GM23248 (cell line): ENCODE data around the gene LDB2.

Experiments
- EZH2 ChIP-seq: fragments of 200-600 bp; sonication (generic); IDR thresholded peaks from 2 replicates; pipeline ENCODE4 v1.6.1; 2018; ENCODE audit warnings: antibody characterized with exemption, mild to moderate bottlenecking; ENCODE audit not compliant: insufficient read depth, poor library complexity, severe bottlenecking
- EZH2phosphoT487 ChIP-seq: fragments of 200-600 bp; sonication (generic); IDR thresholded peaks from 2 replicates; pipeline ENCODE4 v1.6.1; 2018; ENCODE audit warnings: antibody characterized with exemption, moderate library complexity, mild to moderate bottlenecking, low read depth; ENCODE audit not compliant: insufficient read depth

DNA sequence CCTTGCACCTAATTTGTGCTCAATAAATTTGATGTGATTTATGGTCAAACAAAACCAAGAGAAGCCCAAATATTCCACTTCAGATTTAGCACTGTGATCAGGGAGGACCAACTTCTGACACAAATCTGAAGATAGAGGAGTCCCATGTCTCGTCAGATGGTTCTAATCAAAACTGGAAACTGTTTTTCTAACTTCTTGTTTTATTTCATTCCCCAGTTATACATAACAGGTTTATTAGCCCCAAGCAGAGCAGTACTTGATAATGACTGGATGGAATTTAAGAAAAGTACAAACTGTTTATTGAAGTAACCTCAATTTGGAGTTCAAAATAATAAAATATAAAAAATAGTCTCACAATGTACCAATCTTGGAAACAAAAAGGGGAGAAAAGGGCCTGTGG, 310.3 kb downstream of the LDB2 start:
- TF ChIP-seq EZH2phosphoT487: no peak
- no peak for TF ChIP-seq EZH2
